Germinal center (tissue), 1 donor: ENCODE data around the gene STX3.
"Not testable (repeated sequence)": the region's sequence is repeated elsewhere in the genome, so short reads cannot be mapped to it uniquely, and the experiment has no call there.

ENCODE experiments used
- DNase-seq: peaks from one replicate; pipeline ENCODE4 v3.0.0; 2012; ENCODE audit warnings: mixed read lengths, low spot score

STX3 gene

DNA sequence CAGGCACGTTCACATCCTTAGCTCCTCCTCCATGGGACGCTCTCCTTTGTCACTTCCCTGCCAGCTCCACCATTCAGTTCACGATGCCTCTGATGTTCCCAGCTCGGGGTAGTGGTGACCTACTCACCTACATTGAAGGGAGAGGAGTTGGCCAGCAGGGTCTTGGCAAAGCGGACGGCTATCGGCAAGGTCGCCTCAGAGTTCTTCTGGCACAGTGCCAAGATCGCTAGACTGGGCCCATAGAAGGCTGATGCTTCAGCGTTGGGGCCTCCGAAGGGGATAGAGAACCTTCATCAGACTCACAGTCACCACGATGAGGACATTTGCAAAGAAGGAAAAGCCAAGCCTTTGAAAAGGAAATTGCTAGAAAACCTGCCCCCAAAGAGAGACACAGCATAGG lies 87.1 kb downstream of the STX3 start:
- DNase-seq = no peak

DNA sequence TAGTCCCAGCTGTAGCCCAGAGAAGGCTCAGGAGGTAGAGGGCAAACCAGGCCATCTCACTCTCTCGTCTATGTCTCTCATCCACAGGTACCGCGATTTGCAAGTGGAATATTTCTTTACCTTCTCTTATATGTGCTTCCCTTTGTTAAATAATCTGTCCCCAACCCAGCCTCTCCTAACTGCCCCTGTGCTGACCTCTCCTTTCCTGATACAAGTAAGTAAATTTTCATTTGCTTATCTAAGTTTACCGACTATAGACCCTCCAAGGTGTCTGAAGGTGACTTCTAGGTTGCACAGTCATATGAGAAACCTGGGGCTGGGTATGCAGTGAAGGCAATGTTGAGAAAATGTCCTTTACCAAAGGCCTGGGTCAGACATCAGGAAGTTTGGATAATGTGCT lies 90.2 kb downstream of the STX3 start, which contains the start of gene CBLIF:
TSS of gene CBLIF (minus strand) at position 101 of the 400 bp plus-strand sequence. CDS start at position 55, 46 bp downstream.
- DNase-seq = no peak

DNA sequence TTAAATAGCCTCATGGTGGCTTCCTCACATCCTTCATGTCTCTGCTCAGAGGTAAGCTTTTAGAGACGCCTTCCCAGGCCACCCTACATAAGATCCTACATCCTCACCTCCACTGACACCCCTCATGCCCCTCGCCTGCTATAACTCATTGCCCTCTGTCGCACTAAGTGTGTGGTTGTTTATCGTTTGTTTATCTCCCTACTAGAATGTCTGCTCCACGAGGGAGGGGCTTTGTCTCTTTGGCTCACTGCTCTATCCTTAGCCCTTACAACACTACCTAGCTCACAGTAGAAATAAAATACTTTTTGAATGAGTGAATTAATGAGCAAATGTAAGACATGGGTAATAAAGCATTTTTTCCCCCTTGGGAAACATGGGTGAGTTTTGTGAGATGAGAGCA lies 91.4 kb downstream of the STX3 start:
- no peak for DNase-seq

DNA sequence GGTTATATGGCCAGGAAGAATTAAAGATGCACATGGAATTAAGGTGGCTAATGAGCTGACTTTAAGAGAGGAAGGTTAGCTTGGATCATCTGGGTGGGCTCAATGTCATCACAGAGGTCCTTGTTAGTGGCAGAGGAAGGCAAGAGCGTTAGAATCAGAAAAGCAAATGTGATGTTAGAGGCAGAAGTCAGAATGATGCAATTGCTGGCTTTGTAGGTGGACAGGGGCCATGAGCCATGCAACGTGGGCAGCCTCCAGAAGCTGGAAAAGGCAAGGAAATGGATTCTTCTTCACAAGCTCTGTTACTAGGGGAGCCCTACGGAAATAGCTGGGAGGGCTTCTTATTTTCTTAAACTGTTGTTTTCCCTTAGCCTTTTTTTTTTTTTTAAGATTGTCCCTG lies 92.5 kb downstream of the STX3 start:
- DNase-seq = no peak

DNA sequence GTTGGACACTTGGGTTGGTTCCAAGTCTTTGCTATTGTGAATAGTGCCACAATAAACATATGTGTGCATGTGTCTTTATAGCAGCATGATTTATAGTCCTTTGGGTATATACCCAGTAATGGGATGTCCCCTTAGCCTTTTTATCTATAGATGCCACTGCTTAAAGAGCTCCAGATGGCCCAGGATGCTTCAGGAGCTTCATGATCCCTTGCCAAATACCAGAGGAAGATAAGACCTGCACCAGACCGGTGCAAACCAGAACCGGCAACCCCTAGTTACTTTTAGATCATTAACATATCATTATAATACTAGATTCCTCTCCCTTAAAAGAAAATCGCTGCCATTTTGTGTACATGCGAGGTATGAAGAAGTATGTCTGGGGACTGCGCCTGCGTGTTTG lies 93.3 kb downstream of the STX3 start:
- not testable (repeated sequence) for DNase-seq

DNA sequence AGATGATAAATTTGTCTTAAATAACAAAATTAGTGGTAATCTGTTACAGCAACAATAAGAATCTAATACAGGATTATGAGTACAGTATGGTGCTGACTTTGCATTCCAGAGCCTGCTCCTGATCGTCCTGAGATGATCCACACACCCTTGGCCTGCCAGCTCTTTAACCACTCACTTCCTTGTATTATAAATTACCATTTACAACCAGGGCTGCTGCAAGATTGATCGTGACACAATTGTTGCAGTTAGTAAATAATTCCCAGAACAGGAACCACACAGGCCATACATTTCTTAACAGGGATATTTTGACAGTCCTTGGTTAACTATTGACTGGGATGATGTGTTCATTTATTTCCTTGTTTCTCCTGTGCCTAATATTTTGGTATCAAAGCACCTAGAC lies 94.0 kb downstream of the STX3 start:
- no peak for DNase-seq

DNA sequence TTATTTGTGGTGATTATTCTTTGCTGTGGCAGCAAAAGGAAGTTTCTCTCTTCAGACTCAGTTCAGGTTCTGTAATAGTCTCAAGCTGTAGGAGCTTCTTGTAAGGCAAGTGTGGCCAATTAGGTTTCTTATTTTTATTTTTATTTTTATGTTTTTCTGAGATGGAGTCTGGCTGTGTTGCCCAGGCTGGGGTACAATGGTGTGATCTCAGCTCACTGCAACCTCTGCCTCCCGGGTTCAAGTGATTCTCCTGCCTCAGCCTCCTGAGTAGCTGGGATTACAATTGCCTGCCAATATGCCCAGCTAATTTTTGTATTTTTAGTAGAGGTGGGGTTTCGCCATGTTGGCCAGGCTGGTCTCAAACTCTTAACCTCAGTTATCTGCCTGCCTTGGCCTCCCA lies 94.4 kb downstream of the STX3 start:
- DNase-seq = not testable (repeated sequence)

DNA sequence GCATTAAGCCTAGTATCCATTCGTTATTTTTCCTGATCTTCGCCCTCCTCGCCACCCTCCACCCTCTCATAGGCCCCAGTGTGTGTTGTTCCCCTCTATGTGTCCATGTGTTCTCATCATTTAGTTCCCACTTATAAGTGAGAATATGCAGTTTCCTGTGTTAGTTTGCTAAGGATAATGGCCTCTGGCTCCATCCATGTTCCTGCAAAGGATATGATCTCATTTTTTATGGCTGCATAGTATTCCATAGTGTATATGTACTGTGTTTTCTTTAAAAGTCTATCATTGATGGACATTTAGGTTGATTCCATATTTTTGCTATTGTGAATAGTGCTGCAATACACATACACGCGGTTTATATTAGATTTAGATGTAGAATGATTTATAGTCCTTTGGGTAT lies 96.2 kb downstream of the STX3 start:
- not testable (repeated sequence) for DNase-seq

DNA sequence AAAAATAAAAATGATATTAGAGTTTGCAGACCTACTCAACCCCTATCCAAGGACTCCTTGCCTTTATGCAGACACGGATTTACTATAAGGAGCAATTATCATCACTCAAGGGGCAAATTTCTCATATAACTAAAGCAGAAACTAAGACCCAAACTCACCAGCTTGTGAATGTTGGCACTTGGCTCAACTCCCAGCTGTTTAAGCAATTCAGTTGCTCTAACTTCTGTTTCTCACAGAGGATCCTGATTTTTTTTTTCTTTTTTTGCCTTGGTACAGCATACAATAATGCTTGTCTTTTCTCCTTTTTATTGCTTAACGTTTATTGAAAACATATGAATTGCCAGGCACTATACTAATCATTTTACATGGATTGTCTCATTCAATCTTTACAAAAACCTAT lies 99.7 kb downstream of the STX3 start:
- DNase-seq = no peak
